AG09309 (cell line): ENCODE measurements around the gene YIPF1.

ENCODE experiments used
- DNase-seq: peaks from one replicate; pipeline ENCODE4 v3.0.0-alpha.2; 2010; ENCODE audit warnings: low read depth
- H3K4me3 ChIP-seq: 2 replicates; pipeline ENCODE4 v1.5.1; 2011; ENCODE audit warnings: mild to moderate bottlenecking, low read depth, low read length, moderate library complexity; ENCODE audit not compliant: control insufficient read depth
- CTCF ChIP-seq: IDR thresholded peaks from 2 replicates; pipeline ENCODE4 v1.5.1; 2011; ENCODE audit warnings: mild to moderate bottlenecking, low read depth, low read length, inconsistent platforms; ENCODE audit not compliant: insufficient read depth, control insufficient read depth; ENCODE audit errors: missing control alignments

YIPF1 gene

DNA sequence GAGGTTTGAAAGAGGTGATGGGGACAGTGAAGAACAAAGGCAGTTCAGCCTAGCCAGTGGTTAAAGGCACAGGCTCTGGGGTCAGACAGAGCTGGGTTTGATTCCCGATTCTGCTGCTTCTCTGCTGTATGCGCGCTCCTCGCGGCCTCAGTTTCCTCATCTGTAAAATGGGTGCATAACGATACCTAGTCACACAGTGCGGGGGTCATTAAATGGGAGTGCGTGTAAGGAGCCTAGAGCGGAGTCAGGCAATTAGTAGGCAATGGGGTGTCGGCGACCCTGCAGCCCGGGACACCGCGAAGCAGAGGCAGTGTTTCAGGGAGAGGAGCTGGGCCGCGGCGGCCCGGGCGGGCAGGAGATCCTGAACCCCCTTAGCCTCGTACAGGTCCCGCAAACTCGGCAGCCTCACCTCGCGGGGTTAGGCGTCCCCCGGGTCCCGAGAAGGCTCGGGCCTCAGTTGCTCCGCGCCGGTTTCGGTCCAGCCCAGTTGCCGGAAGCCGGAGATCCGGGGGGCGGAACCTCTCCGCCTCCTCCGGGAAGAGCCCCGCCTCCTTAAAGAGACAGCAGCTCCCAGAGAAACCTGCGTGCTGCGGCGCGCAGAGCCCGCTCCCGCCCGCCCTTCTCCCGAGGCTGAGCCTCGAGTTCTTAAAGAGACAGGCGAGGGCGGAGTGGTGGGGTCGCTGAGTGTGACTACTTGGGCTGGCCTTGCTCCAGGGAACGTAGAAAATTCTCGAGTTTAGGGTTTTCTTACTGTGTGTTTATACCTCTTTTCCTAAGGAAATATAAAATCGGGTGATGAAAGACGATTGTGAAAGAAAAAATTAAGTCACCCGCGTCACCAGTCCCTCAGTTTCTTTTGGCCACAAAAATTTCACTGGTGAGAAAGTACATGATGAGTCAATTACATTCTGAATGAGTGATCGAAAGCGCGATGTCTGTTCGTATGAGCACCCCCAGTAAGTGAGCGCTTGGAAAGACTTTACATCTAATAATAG, at the start of gene YIPF1:
Gene YIPF1 (minus strand): TSS at position 494 of the 995 bp plus-strand sequence. CDS start 860 bp downstream, outside the sequence.
- peak; percentile 61 for DNase-seq
- no peak for TF ChIP-seq CTCF

GRCh38 chr1:53938136-53938830, 48.7 kb upstream of the YIPF1 start:
- DNase-seq = no peak
- H3K4me3 ChIP-seq = no peak overlapping the region
- TF ChIP-seq CTCF = no peak

More for the DNA sequence above, at the start of gene YIPF1:
- peak within 1 kb of the TSS; percentile 73 for H3K4me3 ChIP-seq

DNA sequence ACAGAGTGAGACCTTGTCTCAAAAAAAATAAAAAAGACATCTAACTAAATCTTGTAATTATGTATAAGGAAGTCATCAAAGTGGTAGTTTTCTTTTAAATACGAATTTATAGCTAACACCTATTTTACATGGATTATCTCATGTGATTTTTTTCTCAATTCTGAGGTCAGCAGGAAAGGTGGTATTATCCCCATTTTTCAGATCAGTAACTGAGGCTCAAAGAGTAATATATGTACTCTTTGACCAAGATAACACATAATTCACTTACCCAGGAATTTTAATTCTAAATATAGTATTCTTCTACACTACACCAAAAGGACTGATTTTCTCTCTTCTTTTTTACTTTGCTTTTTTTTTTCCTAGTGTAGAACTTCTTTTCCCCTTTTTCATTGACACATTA, 46.8 kb upstream of the YIPF1 start:
- no peak for TF ChIP-seq CTCF
- DNase-seq = no peak
- H3K4me3 ChIP-seq = no peak overlapping the region

- H3K4me3 ChIP-seq = no peak overlapping the region
- no peak for TF ChIP-seq CTCF
- no peak for DNase-seq
Observed at GRCh38 chr1:53934170-53934765, 44.7 kb upstream of the YIPF1 start.

- no peak for DNase-seq
- H3K4me3 ChIP-seq = no peak overlapping the region
- no peak for TF ChIP-seq CTCF
Observed at GRCh38 chr1:53931523-53931922, 41.9 kb upstream of the YIPF1 start.

- TF ChIP-seq CTCF = no peak
- no peak for DNase-seq
- H3K4me3 ChIP-seq = no peak overlapping the region
Observed at GRCh38 chr1:53930932-53931331, 41.3 kb upstream of the YIPF1 start.
